NCI-H510A treated with DMSO at 0.1 percent for 48 hours (cell line): ENCODE results near the gene RC3H2.
"Not testable (repeated sequence)": the region's sequence is repeated elsewhere in the genome, so short reads cannot be mapped to it uniquely, and the experiment has no call there.

Source experiments
- DNase-seq: peaks from one replicate; lab custom pipeline; 2025; lab: John Stamatoyannopoulos, UW

The RC3H2 gene

DNA sequence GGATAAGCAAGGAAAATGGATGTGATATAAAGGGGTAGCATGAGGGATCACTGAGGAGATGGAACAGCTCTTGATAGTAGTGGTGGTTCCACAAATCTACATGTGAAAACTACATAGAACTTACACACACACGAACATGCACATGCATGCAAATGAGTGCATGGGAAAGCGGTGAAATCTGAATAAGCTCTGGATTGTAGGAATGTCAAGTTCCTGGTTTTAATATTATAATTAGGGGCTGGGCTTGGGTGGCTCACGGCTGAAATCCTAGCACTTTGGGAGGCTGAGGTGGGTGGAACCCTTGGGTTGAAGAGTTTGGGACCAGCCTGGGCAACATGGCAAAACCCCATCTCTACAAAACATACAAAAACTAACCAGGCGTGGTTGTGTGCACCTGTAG, 63.7 kb downstream of the RC3H2 start:
- DNase-seq = no peak

GRCh38 chr9:122838441-122838840, 66.7 kb downstream of the RC3H2 start:
- DNase-seq = not testable (repeated sequence)

GRCh38 chr9:122837266-122837850, 67.8 kb downstream of the RC3H2 start:
- no peak for DNase-seq

DNA sequence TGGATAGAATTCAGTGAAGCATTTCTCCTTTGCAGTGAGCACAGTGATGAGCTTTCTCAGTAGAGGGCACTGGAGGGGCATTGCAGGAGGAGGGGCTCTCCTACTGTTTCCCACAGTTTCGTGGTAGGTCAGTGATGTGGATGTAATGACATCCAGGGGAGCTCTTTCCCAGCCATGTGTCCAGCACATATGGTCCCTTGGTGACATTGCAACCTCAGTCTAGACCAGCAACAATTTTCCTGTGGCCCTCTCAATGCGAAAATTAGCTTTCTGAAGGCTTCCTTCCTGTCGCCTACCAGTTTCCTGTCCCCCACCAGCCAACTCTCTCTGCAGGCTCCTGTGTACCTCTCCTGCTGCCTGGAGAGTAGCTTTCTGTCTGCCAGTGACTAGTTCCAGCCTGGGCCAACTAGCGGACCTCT, 69.8 kb downstream of the RC3H2 start:
- no peak for DNase-seq

- no peak for DNase-seq
These were observed 73.0 kb downstream of the RC3H2 start for GRCh38 chr9:122832194-122832593.

- DNase-seq = not testable (repeated sequence)
These were observed 76.2 kb downstream of the RC3H2 start for GRCh38 chr9:122828965-122829284.

GRCh38 chr9:122827761-122828093, 77.4 kb downstream of the RC3H2 start:
- peak; percentile 60 for DNase-seq

DNA sequence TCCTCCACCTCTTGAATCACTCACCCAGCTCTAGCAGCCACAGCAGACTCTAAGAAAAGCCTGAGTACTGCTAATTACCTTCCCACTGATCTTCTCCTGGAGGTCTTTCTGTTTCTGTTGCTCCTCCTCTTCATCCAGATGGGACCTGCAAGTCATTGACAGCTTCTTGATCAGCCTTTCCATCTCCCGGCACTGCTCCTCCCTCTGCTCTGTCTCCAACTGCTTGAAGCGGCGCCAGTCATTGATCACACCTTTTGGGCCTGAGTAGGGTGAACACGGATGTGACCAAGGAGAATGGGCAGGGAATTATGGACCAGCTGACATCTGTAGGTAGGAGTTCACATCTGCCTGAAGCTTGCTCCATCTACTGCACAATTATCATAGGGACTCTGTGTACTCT, 82.2 kb downstream of the RC3H2 start:
- DNase-seq = no peak

GRCh38 chr9:122822056-122822455, 83.1 kb downstream of the RC3H2 start:
- DNase-seq = no peak

DNA sequence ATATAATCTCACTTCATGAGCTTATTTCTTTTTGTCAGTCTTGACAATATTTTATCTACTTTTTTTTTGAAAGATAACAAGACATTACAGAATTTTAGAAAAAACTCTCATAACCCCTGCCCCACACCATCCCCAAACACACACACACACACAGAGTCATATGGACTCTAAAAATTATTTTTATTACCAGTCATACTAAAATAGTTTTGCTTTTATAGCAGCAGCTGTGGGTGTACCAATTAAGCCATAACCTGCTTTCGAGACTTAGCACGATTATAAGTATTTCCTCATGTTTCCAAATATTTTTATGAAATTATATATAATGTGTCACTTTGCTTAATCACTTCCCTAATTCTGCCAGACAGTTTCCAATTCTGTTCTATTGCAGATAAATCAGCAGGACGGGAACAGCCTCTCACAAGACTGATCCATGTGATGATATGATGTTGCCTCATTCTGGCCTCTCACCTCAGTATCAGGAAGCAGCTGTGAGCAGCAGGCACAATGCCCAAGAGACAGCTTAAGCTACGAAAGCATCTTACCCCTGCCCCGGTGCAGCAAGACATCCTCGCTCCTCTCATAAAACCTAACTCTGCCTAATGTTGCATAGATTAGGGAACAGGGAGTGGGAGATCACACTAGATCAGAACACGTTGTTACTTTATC, 83.7 kb downstream of the RC3H2 start:
- DNase-seq = no peak

DNA sequence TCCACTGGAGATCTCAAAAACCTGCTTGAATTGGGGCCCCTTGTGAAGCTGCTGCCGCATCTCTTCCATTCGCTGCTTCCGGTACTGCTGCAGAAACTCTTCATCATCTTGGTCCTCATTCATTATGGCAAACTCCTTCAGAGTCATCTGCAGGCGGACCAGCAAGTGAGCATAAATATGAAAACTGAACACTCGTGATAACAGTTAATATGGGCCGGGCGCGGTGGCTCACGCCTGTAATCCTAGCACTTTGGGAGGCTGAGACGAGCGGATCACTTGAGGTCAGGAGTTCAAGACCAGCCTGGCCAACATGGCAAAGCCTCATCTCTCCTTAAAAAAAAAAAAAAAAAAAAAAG, 84.7 kb downstream of the RC3H2 start:
- no peak for DNase-seq

- no peak for DNase-seq
These were observed 85.2 kb downstream of the RC3H2 start for GRCh38 chr9:122819791-122820489.

DNA sequence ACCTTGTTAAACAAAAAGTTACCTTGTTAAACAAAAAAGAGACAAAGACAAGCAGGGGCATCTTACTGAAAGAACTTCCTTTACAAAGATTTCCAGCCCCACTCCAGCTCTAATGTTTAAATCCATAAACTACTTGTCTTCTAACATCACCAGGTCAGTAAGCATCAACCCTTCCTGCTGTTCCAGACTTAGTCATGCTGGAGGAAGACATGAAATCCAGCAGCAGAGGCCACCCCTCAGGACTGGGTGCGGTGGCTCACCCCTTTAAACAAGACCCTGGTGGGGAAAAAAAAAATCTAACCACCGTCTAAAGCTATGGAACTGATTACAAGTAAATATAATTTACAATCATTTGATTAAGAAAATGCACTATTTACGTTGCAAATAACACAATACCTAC, 85.8 kb downstream of the RC3H2 start:
- no peak for DNase-seq

DNA sequence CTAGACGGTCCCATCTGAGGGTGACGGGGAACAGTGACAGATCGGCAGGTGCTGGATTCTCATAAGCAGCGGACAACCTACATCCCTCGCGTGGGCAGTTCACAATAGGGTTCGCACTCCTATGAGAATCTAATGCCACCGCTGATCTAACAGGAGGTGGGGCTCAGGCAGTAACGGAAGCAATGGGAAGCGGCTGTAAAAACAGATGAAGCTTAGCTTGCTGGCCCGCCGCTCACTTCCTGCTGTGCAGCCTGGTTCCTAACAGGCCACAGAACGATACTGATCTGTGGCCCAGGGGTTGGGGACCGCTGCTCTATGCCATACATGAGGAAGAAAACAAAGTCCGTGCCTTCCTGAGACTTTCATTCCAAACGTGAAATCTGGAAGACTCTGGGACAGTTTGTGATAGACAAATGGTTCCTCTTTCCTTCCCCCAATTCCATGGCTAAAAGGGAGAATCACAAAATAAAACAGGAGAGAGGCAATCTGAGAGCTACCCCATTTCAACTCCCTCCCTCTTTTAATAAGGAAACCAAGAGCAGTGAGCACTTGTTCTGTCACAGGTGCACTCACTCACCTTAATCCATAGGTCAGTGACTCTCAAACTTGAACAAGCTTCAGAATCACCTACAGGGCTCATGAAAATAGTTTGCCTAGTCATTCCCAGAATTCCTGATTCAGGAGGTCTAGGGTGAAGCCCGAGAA, 88.8 kb downstream of the RC3H2 start:
- no peak for DNase-seq

DNA sequence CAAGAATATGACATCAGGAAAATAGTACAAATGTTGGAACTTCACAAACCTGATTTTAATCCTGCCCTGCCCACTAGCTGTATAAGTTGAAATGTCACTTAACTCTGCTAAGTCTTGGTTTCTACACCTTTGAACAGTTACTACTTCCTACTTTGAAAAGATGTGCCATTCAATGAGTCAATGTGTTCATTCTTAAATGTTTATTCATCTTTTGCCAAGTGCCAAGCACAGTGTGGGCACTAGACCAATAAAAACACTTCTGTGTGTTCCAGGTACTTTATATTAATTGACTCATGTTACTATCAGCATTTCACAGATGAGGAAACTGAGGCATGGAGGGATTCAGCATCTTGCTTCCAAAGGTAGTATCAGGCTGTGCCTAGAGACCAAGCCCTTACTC, 89.6 kb downstream of the RC3H2 start:
- no peak for DNase-seq

GRCh38 chr9:122814545-122814944, 90.6 kb downstream of the RC3H2 start:
- no peak for DNase-seq

DNA sequence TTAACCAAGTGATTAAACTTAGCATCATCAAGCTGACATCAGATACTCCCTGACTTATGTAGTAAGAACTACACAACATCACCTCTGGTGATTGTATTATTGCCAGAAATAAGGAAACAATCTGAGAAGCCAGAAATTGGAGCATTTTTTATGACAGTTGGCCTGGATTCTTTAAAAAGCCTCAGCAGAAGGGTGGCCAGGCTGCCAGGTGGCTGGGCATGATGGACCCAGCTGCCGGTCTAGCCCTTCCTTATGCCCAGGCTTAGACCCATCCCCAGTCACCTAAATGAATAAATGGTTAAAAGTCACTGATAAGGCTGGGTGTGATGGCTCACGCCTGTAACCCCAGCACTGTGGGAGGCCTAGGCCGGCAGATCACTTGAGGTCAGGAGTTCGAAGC, 92.4 kb downstream of the RC3H2 start:
- no peak for DNase-seq

DNA sequence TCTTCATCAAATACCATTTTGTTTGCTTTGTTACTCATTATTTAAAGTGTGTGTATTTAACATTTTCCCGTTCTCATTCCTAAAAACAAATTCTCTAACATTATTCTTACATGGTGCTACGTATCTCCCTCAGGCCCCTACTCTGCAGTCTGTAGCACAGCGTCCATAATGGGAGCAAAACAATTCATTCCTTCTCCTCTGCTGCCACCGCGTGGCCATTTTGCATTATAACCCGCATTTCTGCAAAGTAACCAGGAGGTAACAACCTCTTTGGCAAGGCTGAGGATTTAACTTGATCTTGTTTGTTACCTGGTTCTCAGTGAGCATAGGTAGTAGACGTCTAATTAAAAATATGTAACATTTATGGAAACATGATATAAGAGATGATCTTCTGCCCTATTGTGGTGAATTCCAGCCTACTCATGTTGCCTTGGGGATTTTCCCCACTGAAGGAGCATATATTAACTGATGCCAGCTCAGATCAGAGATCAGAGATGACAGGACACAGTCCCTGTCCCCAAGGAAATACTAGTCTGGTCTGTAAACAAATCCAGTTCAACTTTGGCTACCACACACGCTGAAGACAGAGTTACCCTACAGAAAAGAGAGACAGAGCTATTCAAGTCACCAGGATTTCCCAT, 94.7 kb downstream of the RC3H2 start:
- DNase-seq = peak; percentile 87

- DNase-seq = peak; percentile 63
These were observed 95.9 kb downstream of the RC3H2 start for GRCh38 chr9:122809261-122809660.

DNA sequence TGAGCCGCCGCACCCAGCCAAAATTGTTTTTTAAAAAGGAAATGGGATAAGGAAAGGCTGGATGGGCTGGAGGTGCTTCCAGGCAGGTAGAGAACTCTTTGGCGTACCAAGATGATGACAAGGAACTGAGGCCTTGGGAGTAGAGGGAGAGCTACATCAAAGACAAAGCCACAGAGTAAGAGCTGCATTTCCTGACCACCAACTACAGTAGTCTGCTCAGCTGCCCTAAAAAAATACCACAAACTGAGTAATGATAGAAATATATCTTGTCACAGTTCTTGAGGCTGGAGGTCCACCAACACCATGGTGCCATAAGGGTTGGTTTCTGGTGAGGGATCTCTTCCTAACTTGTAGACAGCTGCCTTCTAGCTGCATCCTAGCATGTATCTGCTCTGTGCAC, 97.0 kb downstream of the RC3H2 start:
- DNase-seq = no peak

DNA sequence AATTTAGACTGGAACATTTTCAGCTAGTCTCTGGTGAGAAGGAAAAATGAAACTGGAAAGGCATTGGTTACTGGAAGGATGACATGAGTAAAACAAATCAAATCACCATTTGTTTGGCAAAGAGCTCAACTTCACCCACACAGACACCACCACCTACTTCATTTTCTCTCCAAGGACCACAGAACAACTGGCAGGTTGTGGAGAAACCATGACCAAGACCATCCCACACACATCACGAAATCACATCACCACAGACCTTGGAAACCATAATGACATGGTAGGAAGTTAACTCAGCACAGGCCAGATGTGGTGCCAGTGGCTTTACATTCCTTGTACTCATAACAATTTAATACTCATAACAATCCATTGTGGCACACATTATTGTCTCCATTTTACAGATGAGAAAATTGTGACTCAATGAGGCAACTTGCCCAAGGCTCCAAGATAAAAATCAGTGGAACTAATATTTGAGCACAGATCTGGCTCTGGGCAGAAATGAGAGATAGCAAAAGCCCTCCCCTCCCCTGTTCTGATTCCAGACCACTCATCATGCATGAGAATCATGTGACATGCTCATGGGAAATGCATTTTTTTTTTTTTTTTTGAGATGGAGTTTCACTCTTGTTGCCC, 97.8 kb downstream of the RC3H2 start:
- DNase-seq = no peak

GRCh38 chr9:122806661-122807060, 98.5 kb downstream of the RC3H2 start:
- DNase-seq = no peak
